ENCODE measurements around the gene CEP41.

The CEP41 gene

GRCh38 chr7:130393841-130394411 lies 46.9 kb downstream of the CEP41 start:
- FAIRE-seq = no peak
- TF ChIP-seq, protein P1, sequence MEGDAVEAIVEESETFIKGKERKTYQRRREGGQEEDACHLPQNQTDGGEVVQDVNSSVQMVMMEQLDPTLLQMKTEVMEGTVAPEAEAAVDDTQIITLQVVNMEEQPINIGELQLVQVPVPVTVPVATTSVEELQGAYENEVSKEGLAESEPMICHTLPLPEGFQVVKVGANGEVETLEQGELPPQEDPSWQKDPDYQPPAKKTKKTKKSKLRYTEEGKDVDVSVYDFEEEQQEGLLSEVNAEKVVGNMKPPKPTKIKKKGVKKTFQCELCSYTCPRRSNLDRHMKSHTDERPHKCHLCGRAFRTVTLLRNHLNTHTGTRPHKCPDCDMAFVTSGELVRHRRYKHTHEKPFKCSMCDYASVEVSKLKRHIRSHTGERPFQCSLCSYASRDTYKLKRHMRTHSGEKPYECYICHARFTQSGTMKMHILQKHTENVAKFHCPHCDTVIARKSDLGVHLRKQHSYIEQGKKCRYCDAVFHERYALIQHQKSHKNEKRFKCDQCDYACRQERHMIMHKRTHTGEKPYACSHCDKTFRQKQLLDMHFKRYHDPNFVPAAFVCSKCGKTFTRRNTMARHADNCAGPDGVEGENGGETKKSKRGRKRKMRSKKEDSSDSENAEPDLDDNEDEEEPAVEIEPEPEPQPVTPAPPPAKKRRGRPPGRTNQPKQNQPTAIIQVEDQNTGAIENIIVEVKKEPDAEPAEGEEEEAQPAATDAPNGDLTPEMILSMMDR (IDR thresholded peaks at IDR 0.05; ENCODE audit: insufficient read depth, missing control alignments) = no peak
- DNase-seq (ENCODE audit: insufficient read length, low spot score) = no peak

GRCh38 chr7:130393101-130393561 lies 47.7 kb downstream of the CEP41 start:
- FAIRE-seq (no peak), DNase-seq (ENCODE audit: insufficient read length, low spot score) (no peak)
- TF ChIP-seq, protein P1 (IDR thresholded peaks at IDR 0.05; ENCODE audit: insufficient read depth, missing control alignments) = no peak

DNA sequence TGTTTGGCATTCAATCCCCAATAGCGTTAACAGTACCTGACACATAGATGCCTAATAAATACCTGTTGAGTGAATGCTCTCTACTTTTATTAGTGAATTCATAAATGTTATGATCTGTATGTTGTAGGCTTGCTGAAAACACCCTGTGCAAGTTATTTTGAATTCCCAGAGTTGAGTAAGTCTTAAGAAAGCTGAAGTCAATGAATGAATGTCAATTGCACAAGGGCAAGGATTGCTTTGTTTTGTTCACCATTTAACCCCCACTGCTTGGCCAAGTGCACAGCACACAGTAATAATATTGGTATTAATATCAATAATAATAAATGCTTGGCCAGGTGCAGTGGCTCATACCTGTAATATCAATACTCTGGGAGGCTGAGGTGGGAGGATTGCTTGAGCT lies 50.3 kb downstream of the CEP41 start:
- no peak for DNase-seq (ENCODE audit: insufficient read length, low spot score)
- TF ChIP-seq, protein P1 (IDR thresholded peaks at IDR 0.05; ENCODE audit: insufficient read depth, missing control alignments) = no peak
- no peak for FAIRE-seq

- TF ChIP-seq, protein P1 (IDR thresholded peaks at IDR 0.05; ENCODE audit: insufficient read depth, missing control alignments) = no peak
- FAIRE-seq (no peak), DNase-seq (ENCODE audit: insufficient read length, low spot score) (no peak)
Measured at GRCh38 chr7:130388671-130389070, 52.1 kb downstream of the CEP41 start.

DNA sequence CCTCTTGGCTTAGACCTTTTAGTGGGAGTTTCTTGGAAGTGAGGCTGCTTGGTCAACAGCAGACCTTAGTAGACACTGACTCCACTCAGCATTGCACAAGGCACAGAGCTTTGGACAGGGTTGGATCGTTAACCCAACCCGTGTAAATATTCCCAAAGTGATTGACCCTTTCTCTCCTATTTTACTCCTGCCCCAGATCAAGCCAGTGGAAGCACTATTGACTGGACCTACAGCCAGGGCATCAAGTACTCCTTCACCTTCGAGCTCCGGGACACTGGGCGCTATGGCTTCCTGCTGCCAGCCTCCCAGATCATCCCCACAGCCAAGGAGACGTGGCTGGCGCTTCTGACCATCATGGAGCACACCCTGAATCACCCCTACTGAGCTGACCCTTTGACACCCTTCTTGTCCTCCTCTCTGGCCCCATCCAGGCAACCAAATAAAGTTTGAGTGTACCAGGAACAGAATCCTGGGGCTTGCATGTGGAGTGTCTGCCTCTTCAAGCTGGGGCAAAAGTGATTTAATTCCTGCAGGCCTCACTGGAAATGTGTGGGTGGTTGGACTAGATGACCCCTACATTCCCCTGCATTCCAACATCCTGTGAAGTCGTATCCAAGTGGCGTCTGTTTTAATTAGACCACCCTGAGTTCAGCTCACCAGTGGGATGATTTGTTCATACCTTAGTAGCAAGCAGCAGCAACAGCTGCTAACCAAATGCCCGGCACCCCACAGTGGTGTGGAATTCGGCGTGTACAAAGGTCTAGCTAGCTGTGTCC lies 53.0 kb downstream of the CEP41 start:
- DNase-seq (ENCODE audit: insufficient read length, low spot score) (no peak), FAIRE-seq (no peak)
- TF ChIP-seq, protein P1 (IDR thresholded peaks at IDR 0.05; ENCODE audit: insufficient read depth, missing control alignments) = no peak

GRCh38 chr7:130387306-130387627 lies 53.5 kb downstream of the CEP41 start:
- FAIRE-seq (no peak), DNase-seq (ENCODE audit: insufficient read length, low spot score) (no peak)
- TF ChIP-seq, protein P1 (IDR thresholded peaks at IDR 0.05; ENCODE audit: insufficient read depth, missing control alignments) = no peak

DNA sequence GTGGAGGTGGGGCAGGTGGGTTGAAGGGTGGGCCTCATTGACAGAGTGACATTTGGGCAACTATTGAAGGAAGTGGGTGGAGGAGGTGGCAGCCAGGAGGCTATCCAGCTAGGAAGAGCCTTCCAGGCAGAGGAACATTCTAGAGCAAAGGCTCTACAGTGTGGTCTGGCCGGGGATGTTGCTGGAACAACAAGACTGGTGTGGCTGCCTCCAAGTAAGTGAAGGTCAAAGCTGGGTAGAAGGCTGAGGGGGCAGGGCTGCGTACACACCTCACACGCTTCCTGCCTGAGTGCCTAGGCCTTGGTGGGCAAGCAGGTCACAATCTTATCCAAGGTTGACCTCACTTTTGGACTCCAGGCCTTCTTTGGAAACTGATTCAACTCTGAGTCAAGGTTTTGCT lies 53.9 kb downstream of the CEP41 start:
- TF ChIP-seq, protein P1 (IDR thresholded peaks at IDR 0.05; ENCODE audit: insufficient read depth, missing control alignments) = no peak
- no peak for DNase-seq (ENCODE audit: insufficient read length, low spot score)
- FAIRE-seq = no peak
